H9 (cell line): ENCODE results near the gene SHMT2. TPM values are rescaled to one million over a fixed set of nuclear protein-coding genes. Genes with fewer than 3 reads are reported as not detected.
A peak's percentile ranks its signal among the peaks of the same experiment; 100 is the strongest.

Experiments
- DNase-seq: peaks from one replicate; pipeline ENCODE4 v3.0.0-alpha.2; 2017
- H2AFZ ChIP-seq: one replicate; pipeline ENCODE4 v1.6.1; 2013; ENCODE audit warnings: mild to moderate bottlenecking, low read length, control low read depth, moderate library complexity
- H2AK5ac ChIP-seq: 2 replicates; pipeline ENCODE4 v1.6.1; 2013; ENCODE audit warnings: low read length, control low read depth, mixed read lengths; ENCODE audit not compliant: insufficient read length
- H2BK120ac ChIP-seq: one replicate; pipeline ENCODE4 v1.6.1; 2013; ENCODE audit warnings: low read depth, mild to moderate bottlenecking, low read length, control low read depth, inconsistent platforms; ENCODE audit not compliant: poor library complexity, severe bottlenecking
- H2BK12ac ChIP-seq: 2 replicates; pipeline ENCODE4 v1.6.1; 2013; ENCODE audit warnings: low read length, control low read depth, mixed read lengths, low read depth; ENCODE audit not compliant: insufficient read length
- H2BK15ac ChIP-seq: 2 replicates; pipeline ENCODE4 v1.6.1; 2013; ENCODE audit warnings: low read depth, low read length, control low read depth
- H2BK20ac ChIP-seq: one replicate; pipeline ENCODE4 v1.6.1; 2013; ENCODE audit warnings: low read depth, mild to moderate bottlenecking, low read length, control low read depth, inconsistent platforms; ENCODE audit not compliant: poor library complexity, severe bottlenecking
- H2BK5ac ChIP-seq: 2 replicates; pipeline ENCODE4 v1.6.1; 2013; ENCODE audit warnings: low read length, control low read depth, mixed read lengths; ENCODE audit not compliant: insufficient read length
- H3K14ac ChIP-seq: 2 replicates; pipeline ENCODE4 v1.6.1; 2013; ENCODE audit warnings: low read length, control low read depth; ENCODE audit not compliant: insufficient read depth
- H3K18ac ChIP-seq: 2 replicates; pipeline ENCODE4 v1.6.1; 2013; ENCODE audit warnings: low read depth, mild to moderate bottlenecking, mixed read lengths, low read length, control low read depth; ENCODE audit not compliant: insufficient read length
- H3K23ac ChIP-seq: 2 replicates; pipeline ENCODE4 v1.6.1; 2013; ENCODE audit warnings: low read length, control low read depth, mixed read lengths, low read depth; ENCODE audit not compliant: insufficient read length
- H3K23me2 ChIP-seq: 2 replicates; pipeline ENCODE4 v1.6.1; 2013; ENCODE audit warnings: low read depth, mild to moderate bottlenecking, mixed read lengths, low read length, control low read depth; ENCODE audit not compliant: insufficient read length, poor library complexity, severe bottlenecking
- H3K27ac ChIP-seq: 2 replicates; pipeline ENCODE4 v1.5.1; 2013; ENCODE audit warnings: low read length, control low read depth, mixed read lengths, low read depth; ENCODE audit not compliant: insufficient read length
- H3K27me3 ChIP-seq: 2 replicates; pipeline ENCODE4 v1.6.1; 2013; ENCODE audit warnings: low read length, control low read depth, inconsistent platforms; ENCODE audit not compliant: insufficient read depth
- H3K4ac ChIP-seq: 2 replicates; pipeline ENCODE4 v1.6.1; 2013; ENCODE audit warnings: low read depth, mild to moderate bottlenecking, control low read depth, inconsistent platforms, low read length, moderate library complexity
- H3K4me1 ChIP-seq: 2 replicates; pipeline ENCODE4 v1.6.1; 2013; ENCODE audit warnings: low read length, control low read depth, inconsistent platforms; ENCODE audit not compliant: insufficient read depth
- H3K4me2 ChIP-seq: 2 replicates; pipeline ENCODE4 v1.6.1; 2013; ENCODE audit warnings: low read length, control low read depth, mixed read lengths; ENCODE audit not compliant: insufficient read length, insufficient read depth
- H3K56ac ChIP-seq: 2 replicates; pipeline ENCODE4 v1.6.1; 2013; ENCODE audit warnings: low read depth, mild to moderate bottlenecking, mixed read lengths, low read length, control low read depth; ENCODE audit not compliant: insufficient read length
- H3K79me1 ChIP-seq: 2 replicates; pipeline ENCODE4 v1.6.1; 2013; ENCODE audit warnings: low read depth, mild to moderate bottlenecking, moderate library complexity, low read length, control low read depth, inconsistent platforms; ENCODE audit not compliant: insufficient read depth, poor library complexity, severe bottlenecking
- H3K79me2 ChIP-seq: 2 replicates; pipeline ENCODE4 v1.6.1; 2013; ENCODE audit warnings: low read length, control low read depth, inconsistent platforms; ENCODE audit not compliant: insufficient read depth
- H3K9ac ChIP-seq: 2 replicates; pipeline ENCODE4 v1.6.1; 2013; ENCODE audit warnings: low read length, control low read depth, mixed read lengths; ENCODE audit not compliant: insufficient read length; ENCODE audit errors: extremely low read depth
- H3K9me3 ChIP-seq: one replicate; pipeline ENCODE4 v1.6.1; 2013; ENCODE audit warnings: low read depth, low read length, inconsistent platforms; ENCODE audit not compliant: control insufficient read depth
- H3T11ph ChIP-seq: one replicate; pipeline ENCODE4 v1.6.1; 2013; ENCODE audit warnings: mild to moderate bottlenecking, low read length, control low read depth, inconsistent platforms
- H4K20me1 ChIP-seq: one replicate; pipeline ENCODE4 v1.6.1; 2013; ENCODE audit not compliant: control insufficient read depth, insufficient read length, insufficient read depth
- H4K5ac ChIP-seq: 2 replicates; pipeline ENCODE4 v1.6.1; 2013; ENCODE audit warnings: low read depth, mild to moderate bottlenecking, mixed read lengths, low read length, control low read depth; ENCODE audit not compliant: insufficient read length
- H4K8ac ChIP-seq: replicated peaks from 2 replicates; pipeline ENCODE4 v1.6.1; 2013; ENCODE audit warnings: low read length, control low read depth, mixed read lengths, low read depth; ENCODE audit not compliant: insufficient read length
- H4K91ac ChIP-seq: 2 replicates; pipeline ENCODE4 v1.6.1; 2013; ENCODE audit warnings: low read depth, mild to moderate bottlenecking, moderate library complexity, mixed read lengths, low read length, control low read depth; ENCODE audit not compliant: insufficient read length
- H3K27ac Mint-ChIP-seq, 3 experiments: 2 replicates in 2 of 3; 3 replicates in 1 of 3; pipeline ENCODE4 v1.8.0; 2020 to 2021; ENCODE audit warnings: mixed read lengths in 3 of 3, mild to moderate bottlenecking in 1 of 3, moderate library complexity in 1 of 3
- H3K27me3 Mint-ChIP-seq: 2 replicates; pipeline ENCODE4 v1.8.0; 2021; ENCODE audit warnings: low read depth, mild to moderate bottlenecking, moderate library complexity, mixed read lengths
- H3K36me3 Mint-ChIP-seq, 3 experiments: 2 replicates in 2 of 3; 3 replicates in 1 of 3; pipeline ENCODE4 v1.8.0; 2020 to 2021; ENCODE audit warnings: low read depth in 3 of 3, mixed read lengths in 3 of 3; ENCODE audit not compliant: insufficient read depth in 1 of 3
- H3K4me1 Mint-ChIP-seq, 2 experiments: 2 replicates each; pipeline ENCODE4 v1.8.0; 2020; ENCODE audit warnings: mixed read lengths in 2 of 2
- H3K4me3 Mint-ChIP-seq, 2 experiments: 2 replicates in 1 of 2; 3 replicates in 1 of 2; pipeline ENCODE4 v1.8.0; 2020 to 2021; ENCODE audit warnings: mild to moderate bottlenecking in 2 of 2, mixed read lengths in 2 of 2, moderate library complexity in 1 of 2
- H3K9me3 Mint-ChIP-seq, 2 experiments: 2 replicates in 1 of 2; 3 replicates in 1 of 2; pipeline ENCODE4 v1.8.0; 2020; ENCODE audit warnings: mild to moderate bottlenecking in 2 of 2, mixed read lengths in 2 of 2, moderate library complexity in 1 of 2
- WGBS: extraction: QIAGEN DNeasy Blood & Tissue Kit; methylation state at CpG from one replicate; pipeline ENCODE4 v1.1.7; 2013; ENCODE audit warnings: missing lambda C conversion rate, low lambda C conversion rate, mixed read lengths; ENCODE audit not compliant: insufficient read length; ENCODE audit errors: extremely low coverage; 5-methylcytosine and 5-hydroxymethylcytosine counted together
- total RNA-seq: library from RNA; stranded (reverse); gene quantifications from 2 replicates; pipeline ENCODE4 v1.2.1, GENCODE V29; 2021
- TF ChIP-seq, protein P1 (sequence below): fragments of 200-600 bp; sonication (generic); conservative IDR thresholded peaks from 3 replicates; pipeline ENCODE4 v1.8.0; 2021; ENCODE audit warnings: antibody characterized with exemption, mild to moderate bottlenecking

SHMT2 gene
- total RNA-seq, 1 experiment from 2014 or later, result 260 TPM

DNA sequence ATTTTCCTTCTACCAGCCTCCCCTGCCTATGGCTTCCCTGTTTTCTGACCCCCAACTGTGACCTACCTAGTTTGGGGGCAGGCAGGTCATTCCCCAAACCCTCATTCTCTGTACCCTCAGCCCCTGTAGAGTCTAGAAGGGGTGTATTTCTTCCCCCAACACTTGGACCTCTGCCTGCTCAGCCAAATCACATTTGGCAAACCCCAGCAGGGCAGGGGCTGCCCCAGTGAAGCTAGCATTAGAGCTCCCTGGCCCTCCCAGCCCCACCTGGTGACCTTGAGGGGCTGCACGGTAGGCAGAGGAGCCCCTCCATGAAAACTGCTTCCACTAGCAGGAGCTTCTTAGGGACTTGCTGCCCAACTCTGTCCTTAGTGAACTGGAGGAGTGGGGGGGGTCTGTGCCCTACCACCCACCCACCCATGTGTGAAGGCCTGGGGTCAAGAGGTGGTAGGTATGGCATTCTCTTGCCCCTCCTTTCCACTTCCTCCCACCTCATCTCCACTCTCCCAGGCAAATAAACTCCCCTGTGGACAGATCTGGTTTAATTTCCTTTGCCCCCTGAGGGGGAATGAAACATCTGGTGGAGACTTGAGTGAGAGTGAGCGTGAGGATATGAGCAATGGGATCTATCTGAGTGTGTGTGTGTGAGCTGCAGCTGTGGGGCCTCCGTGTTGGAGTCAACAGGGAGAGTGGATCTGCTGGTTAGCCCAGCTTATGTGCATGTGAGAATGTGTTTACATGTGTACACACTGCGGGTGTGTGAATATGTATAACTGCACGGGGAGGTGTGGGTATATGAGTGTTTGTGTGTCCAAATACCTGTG is 11.3 kb upstream of the SHMT2 start:
- Histone ChIP-seq H3K56ac (no peak overlapping the region), H2BK15ac (no peak overlapping the region), H3K23ac (no peak overlapping the region), H2AFZ (no peak overlapping the region), H3K27ac (no peak overlapping the region), H4K20me1 (peaks cover 3% of the 10 kb centered on the region), H3K4me2 (no peak overlapping the region), H3K9ac (no peak overlapping the region), H4K5ac (no peak overlapping the region), H2BK20ac (no peak overlapping the region), H4K8ac (no peak overlapping the region), H2AK5ac (no peak overlapping the region), H3K23me2 (peaks cover 7% of the 10 kb centered on the region), H3K18ac (no peak overlapping the region), H3K9me3 (no peaks in the 10 kb centered on the region), H3K79me1 (no peaks in the 10 kb centered on the region), H2BK5ac (no peak overlapping the region), H3K27me3 (peaks cover 73% of the 10 kb centered on the region), H3T11ph (no peak overlapping the region), H3K4ac (no peak overlapping the region), H2BK12ac (no peak overlapping the region), H3K4me1 (peaks cover 8% of the 10 kb centered on the region), H2BK120ac (no peak overlapping the region), H3K79me2 (no peaks in the 10 kb centered on the region), H4K91ac (no peak overlapping the region), H3K14ac (no peak overlapping the region)
- Mint-ChIP-seq H3K9me3 (peaks cover 0 to 5% of the 10 kb centered on the region in 2 experiments; a peak in 3 of 5 replicates), H3K36me3 (peaks cover 0 to 5% (median 4%) of the 10 kb centered on the region in 3 experiments; a peak in 4 of 7 replicates), H3K27me3 (peaks cover 95% of the 10 kb centered on the region), H3K4me3 (peak overlapping the region in 1 of 2 experiments; percentile 87; a peak in 3 of 5 replicates), H3K4me1 (peaks cover 64 to 72% of the 10 kb centered on the region in 2 experiments), H3K27ac (no peak overlapping the region)
- no peak for DNase-seq
- WGBS, result no CpG with 5 or more reads among the region's 5 CpGs
- TF ChIP-seq, protein P1, sequence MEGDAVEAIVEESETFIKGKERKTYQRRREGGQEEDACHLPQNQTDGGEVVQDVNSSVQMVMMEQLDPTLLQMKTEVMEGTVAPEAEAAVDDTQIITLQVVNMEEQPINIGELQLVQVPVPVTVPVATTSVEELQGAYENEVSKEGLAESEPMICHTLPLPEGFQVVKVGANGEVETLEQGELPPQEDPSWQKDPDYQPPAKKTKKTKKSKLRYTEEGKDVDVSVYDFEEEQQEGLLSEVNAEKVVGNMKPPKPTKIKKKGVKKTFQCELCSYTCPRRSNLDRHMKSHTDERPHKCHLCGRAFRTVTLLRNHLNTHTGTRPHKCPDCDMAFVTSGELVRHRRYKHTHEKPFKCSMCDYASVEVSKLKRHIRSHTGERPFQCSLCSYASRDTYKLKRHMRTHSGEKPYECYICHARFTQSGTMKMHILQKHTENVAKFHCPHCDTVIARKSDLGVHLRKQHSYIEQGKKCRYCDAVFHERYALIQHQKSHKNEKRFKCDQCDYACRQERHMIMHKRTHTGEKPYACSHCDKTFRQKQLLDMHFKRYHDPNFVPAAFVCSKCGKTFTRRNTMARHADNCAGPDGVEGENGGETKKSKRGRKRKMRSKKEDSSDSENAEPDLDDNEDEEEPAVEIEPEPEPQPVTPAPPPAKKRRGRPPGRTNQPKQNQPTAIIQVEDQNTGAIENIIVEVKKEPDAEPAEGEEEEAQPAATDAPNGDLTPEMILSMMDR, result no peak
